HG03354 (cell line): ENCODE data around the gene SH2D4B.
"Not testable (repeated sequence)": the region's sequence is repeated elsewhere in the genome, so short reads cannot be mapped to it uniquely, and the experiment has no call there.

Experiments
- ATAC-seq: cut with Tn5 transposase; IDR thresholded peaks from one replicate; pipeline ENCODE4 v1.9.1; 2021; ENCODE audit warnings: mild to moderate bottlenecking; ENCODE audit not compliant: unreplicated experiment, poor library complexity, severe bottlenecking

Gene SH2D4B

DNA sequence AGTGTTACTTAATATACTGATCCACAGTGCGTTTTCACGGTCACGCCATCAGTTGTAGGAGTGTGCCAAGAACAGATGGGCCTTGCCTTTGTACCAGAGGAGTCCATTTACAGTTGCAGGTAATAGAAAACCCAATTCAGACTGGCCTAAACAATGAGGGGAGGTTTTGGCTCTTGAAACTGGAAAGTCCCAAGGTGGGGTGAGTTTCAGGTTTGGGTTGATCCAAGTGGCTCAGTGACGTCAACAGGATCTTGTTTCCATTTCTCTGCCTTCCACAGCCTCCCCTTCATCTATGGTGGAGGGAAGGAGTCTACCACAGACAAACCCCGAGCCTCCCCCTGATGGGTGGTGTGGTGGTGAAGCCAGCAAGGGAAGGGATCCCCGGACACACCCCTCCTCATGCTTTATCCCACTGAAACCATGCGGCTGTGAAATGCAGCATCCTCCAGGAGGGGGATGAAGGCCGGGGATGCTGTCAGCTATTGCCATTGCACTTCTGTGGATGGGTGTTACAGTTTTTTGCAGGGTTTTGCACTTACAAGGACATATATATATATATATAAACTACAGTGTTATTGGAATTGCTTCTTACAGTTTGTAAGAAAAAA is 14.8 kb upstream of the SH2D4B start:
- ATAC-seq: no peak

DNA sequence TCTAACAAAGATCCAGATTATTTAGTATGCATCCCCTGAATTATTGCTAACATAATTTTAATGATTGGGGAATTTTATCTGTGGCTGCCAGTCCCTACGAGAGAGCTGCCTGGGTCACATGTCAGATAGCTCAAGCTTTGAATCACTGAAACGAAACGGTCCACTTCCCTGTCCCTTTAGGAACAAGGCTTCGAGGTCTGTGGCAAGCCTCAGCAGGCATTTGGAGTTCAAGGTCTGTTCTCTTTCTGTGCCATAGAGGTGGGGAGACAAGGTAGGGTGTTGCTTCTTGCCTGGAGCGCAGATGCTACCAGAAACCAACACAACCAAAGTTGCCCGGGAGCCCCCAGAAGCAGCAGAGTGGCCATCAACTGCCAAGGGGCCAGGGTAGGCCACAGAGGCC is 13.9 kb upstream of the SH2D4B start:
- ATAC-seq: no peak

DNA sequence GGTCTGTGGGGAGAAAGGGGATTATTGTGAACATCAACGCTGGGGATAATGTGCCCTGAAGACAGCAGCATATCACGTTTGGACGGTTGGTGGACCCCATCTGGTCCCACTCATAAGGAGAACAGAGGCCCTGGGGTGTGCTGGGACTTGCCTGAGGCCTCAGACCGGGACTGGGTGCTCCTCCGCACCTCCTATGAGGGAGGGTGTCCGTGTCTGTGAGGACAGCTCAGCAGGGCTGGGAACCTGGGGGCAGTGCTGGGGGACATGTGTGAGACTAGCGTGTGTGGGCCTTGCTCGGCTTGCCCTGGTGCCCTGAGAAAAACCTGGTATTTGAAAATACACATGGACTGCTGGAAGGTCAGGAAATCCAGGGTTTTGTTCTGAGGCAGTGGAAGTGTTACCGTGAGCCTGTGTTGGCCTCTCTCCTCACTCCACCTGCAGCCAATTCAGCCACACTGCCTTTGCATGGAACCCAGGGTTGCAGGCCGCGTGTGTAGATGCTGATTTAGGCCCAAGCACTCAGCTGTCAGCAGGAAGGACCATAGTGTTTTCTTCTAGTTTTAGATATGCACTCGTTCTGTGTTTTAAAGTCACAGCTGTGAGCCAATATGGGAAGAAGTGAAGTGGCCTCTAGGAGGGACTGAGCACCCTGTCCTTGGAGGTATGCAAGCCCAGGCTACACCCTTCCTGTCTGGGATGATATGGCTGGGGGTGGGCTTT is 13.4 kb upstream of the SH2D4B start:
- no peak for ATAC-seq

DNA sequence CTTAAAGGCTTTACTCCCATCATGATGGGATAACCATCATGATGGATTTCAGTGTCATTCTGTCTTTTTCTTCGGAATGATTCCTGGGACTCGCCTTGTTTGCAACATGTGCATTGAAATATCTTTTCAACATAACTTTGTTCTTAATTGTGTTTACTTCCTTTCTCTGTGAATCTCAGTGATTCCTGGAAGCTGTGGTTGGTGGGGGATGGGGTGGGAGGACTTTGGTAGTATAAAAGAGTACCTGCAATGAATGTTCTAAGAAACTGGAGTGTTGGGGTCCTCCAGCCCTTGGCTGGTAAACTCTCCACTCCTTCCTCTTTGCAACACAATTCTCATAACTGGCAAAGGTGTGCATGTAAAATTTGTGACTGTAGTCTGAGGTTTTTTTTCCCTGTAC is 11.5 kb upstream of the SH2D4B start:
- ATAC-seq: no peak

DNA sequence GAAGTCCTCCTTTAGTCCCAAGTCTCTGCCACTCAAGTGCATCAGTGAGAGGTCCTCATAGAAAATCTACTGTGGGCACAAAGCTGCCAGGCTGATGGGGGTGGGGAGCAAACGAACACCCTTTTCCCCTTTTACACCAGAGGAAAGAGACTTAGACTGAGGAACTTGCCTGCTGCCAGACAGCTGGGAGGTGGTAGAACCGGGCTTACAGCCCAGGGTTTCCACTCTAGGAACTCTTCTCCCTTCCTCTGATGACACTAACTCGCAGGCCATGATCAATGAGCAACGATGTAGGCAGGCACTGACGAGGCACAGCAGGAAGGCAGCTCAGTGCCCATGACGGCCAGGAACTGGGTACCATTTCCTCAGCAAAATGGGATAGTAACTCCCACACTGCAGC is 11.0 kb upstream of the SH2D4B start:
- no peak for ATAC-seq

DNA sequence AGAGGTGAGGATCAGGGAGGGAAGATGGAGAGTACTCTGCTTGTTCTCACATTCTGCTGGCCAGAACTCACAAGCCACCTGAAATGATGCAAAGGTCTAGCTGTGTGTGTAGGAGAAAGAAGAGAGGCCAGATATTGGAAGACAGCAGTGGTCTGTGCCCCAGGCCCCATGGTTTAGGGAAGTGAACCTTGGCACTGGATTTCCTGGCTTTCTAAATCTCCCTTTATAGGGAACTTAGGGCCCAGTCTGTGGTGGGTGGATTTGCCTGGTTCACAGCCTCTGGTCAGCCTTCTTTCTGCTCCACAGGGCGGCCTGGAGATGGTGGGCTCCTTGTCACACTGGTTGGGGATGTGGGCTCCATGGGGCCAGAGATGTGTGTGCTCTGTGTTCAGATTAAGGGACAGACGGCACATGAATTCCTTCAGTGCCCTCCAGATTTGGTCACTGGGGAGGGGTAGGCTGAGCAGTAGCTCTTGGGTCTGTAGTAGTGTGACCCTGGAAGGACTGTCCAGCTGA is 9.5 kb upstream of the SH2D4B start:
- no peak for ATAC-seq

DNA sequence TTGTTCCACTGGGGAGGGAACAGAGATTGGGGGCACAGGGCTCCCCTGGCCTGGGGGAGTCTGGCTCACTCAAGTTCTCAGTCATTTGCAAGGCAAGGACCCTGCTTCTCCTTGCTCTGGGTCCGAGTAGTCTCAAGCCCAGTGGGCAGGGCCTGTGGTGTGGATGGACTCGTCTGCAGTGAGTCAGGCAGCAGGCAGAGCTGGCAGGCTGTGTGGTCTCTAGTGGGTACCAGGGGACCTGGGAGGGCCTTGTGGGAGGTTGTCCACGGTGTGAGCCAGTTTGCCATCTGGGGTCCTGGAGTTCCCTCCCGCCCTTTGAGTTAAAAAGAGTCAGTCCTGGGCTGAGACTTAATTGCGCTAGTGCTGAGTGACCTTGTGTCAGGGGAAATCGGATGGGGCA is 8.8 kb upstream of the SH2D4B start:
- no peak for ATAC-seq

DNA sequence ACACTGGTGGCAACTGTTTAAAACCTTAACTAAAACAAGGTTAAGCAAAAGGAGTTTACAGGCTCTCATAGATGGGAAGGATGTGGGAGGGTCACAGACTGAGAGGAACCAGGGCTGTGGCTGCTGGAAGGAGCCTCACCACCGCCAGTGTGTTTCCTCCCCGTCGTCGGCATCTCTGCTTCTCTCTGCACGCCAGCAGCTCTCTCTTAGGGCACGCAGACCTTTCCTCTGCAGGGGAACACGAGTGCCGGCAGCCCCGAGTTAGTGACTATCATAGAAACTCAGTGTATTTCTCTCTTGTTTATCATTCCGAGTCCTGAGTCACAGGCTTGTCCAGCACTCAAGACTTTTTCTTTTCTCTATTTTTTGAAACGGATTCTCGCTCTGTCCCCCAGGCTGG is 8.1 kb upstream of the SH2D4B start:
- ATAC-seq: no peak

DNA sequence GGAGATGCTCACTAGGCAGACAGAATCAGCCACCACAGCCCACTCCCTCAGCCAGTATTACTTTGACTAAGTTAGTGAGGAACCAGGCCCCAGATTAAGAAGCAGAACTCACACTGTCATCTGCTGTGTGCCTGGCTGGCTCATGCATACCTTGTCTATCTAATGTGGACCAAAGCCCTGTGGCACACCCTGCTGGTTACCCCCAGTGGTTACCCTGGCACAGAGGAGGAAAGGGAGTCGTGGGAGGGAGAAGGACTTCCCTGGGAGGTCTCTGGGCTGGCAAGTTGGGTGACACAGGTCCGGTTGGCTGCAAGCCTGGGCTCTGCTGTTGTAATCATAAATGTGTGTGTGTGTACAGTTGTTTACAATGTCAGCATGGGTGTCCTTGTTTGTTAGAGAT is 7.5 kb upstream of the SH2D4B start:
- ATAC-seq: peak; percentile 50

DNA sequence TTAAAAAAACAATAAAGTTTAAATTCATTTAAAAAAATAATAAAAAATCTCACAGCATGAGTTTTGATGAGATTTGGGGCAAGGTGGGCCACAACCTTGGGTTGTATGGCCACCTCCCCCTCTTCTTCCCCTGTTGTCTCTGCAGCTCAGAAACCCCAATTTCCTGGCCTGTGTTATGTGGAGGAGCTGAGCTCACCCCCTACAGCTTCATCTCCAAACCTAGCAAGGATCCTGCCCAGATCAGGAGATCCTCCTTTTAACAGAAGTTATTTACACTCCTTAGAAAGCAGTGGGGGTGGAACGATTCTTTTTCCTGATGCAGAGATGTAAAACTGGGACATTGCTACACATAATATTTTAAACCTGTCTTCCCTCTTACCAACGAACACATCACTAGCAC is 6.9 kb upstream of the SH2D4B start:
- ATAC-seq: no peak

DNA sequence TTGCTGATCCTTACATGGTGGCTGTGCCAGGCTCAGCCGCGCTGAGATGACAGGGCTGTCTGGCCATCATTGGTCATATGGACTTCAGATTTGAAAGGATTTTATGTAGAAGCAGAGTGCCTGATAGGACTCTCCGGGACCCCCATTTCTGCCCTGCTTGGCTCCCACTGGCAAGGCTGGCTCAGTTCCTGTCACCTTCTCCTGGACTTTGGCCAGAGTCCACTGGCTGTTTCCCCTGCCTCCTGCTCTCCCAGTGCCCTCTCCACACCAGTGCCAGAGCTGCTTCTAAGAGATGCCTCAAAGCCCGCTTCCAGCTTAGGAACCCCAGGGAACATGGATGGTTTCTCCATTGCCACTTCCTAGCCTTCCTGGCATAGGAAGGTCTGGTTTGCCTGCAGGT is 5.1 kb upstream of the SH2D4B start:
- no peak for ATAC-seq

DNA sequence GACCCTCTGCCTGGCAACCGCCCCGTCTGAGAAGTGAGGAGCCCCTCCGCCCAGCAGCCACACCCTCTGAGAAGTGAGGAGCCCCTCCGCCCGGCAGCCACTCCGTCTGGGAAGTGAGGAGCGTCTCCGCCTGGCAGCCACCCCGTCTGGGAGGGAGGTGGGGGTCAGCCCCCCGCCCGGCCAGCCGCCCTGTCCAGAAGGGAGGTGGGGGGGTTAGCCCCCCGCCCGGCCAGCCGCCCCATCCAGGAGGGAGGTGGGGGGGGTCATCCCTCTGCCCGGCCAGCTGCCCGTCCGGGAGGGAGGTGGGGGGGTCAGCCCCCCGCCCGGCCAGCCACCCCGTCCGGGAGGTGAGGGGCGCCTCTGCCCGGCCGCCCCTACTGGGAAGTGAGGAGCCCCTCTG is 3.6 kb upstream of the SH2D4B start:
- not testable (repeated sequence) for ATAC-seq

DNA sequence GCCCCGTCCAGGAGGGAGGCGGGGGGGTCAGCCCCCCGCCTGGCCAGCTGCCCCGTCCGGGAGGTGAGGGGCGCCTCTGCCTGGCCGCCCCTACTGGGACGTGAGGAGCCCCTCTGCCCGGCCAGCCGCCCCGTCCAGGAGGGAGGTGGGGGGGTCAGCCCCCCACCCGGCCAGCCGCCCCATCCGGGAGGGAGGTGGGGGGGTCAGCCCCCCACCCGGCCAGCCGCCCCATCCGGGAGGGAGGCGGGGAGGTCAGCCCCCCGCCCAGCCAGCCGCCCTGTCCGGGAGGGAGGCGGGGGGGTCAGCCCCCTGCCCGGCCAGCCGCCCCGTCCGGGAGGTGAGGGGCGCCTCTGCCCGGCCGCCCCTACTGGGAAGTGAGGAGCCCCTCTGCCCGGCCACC is 3.1 kb upstream of the SH2D4B start:
- ATAC-seq: not testable (repeated sequence)

DNA sequence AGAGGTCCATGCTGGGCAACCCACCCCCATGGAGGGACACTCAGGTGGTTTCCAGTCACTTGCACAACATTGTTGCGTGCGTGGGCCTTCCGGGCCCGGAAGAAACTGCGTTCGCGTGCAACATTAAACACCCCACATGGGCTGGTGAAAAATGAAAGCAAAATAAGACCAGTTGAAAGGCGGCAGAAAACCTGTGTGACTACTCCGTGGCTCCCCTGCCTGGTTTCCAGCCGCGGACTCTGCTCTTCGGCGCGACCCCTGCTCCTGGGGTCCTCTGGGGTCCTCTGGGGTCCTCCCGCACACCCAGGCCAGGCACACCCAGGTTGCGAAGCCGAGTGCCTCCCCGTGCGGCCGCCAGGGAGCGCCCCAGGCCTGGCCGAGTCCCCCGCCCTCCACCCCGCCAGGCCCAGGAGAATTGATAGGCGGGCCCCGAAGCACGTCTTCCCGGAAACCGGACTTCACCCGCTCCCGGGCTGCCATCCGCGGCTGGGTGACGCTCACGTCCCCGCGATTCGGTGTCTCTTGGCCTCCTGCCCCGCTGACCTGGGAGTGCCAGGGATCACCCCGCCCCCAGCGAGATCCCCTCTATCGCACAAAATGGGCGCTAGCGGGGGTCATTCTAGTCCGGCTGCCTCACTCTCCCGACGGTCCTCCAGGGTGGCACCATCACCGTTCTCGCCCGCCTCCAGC is 1.9 kb upstream of the SH2D4B start:
- peak; percentile 85 for ATAC-seq

DNA sequence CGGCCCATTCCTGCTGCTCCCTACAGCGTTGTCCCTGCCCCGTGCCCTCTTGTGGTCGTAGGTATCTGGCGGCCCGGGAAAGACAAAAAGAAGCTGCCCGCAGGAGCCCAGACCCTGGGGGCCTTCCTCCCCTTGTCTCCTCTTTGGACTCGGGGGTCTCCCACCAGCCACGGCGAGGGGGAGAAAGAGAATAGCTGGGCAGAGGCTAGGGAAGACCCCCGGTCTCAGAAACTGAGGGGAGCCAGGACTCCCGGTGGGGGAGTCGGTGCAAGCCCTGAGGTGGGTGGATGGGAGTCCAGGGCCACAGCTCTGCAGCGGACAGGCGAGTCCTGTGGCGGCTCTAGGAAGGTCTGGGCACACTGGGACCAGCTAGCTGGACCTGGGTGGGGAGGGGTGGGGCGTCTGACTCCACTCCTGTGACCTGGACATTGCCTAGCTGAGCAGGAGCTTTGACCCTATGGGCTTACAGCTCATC is 1.3 kb upstream of the SH2D4B start:
- ATAC-seq: no peak

DNA sequence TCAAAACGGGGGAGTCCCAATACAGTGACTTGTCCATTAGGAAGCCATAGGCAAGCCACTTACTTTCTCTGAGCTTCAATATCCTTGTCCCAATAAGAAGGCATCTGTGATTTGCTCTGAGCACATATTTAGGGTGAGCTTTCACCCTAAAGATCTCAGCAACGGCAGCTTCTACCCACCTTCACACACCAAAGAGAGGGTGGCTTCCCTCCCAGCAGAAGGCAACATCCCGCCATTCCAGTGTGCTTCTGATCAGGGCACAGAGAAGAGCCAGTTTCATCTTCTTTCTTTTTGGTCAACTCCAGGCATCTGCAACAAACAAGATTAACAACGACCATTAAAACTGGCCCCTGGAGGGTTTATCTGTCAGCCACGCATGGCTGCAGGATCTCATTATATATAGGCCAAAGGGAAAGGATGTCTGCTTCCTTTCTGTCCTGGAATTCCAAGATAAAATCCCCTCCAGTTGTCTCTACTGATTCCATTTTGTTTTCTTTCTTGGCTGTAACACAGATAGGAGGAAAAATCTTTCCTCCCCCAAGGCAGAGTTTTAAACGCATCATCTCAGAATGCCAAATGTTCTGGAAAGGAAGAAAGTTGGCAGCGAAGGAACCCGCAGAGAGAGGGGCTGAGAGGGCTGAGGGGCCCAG is 491 bp upstream of the SH2D4B start:
- ATAC-seq: no peak

DNA sequence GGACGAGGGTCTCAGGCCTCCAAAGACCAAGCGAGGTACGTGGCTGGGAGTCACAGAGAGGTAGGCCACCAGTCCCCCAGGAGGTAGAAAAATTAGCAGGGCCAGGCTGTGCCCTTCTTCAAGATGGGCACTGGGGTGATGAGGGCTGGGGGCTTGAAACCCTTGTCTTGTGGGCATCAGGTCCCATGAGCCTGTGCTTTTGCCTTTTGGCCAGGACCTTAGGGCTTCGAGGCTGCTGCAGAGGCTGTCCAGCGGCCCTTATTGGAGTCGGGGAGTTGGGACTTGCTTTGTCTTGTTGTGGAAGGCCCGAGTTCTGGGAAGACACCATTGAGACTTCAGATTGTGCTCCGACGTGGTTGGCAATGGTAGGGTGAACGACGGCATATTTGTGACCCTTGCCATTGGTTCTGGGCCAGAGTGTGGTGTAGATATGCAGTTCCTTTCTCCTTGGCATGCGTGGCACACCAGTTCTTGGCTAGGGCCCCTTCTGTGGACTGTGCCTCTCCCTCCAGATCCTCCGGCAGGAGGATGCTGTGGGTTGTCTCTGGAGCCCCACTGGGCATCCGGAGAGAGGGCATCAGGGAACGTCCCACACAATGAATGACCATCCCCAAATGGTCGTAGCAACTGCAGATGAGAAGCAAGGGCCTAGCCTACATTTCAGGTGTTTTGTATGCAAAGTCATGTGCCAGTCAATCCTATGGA is 931 bp downstream of the SH2D4B start:
- no peak for ATAC-seq

DNA sequence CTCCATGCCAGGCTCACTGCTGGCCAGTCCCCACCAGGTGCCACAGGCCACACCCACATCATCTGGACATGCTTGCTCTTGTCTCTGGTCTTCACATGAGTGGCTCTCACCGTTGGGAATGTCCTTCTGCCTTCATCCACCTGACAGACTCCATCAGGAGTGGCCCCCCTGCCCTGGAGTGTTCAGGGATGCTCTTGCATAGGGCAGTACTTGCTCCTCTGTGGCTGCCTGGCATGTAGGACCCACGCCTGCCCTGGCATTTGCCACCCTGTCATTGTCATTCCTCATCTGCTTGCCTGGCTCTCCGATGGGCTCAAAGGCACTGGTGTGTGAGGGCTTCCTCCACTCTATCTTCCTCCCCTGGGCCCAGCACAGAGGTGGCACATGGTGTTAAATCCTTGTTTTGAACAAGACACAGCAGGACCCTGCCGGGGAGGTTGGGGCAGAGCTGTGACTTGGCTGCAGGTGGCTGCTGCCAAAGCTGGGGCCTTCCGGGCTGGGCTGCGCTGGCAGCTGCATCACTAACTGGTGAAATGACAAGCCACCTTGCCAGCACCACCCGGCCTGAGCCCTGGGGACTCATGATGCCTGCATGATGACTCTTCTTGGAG is 1.8 kb downstream of the SH2D4B start:
- no peak for ATAC-seq

DNA sequence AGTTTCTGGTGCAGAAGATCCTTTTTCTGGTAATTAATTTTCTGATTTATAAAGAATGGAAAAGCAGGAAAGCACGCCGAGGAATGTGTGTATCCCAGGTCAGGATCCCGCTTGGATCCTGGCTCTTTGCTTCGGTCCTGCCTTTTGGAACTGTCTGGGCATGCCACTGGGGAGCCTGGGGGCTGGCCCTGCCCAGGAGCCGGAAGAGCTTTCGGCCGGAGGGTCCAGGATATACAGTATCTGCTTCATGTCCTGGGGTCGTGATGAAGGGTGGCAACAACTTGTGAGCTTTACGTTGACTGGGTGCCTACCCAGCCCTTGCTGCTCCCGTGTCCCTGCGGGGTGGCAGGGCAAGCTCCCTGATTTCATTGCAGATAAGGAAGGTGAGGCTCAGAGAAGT is 2.4 kb downstream of the SH2D4B start:
- ATAC-seq: no peak

DNA sequence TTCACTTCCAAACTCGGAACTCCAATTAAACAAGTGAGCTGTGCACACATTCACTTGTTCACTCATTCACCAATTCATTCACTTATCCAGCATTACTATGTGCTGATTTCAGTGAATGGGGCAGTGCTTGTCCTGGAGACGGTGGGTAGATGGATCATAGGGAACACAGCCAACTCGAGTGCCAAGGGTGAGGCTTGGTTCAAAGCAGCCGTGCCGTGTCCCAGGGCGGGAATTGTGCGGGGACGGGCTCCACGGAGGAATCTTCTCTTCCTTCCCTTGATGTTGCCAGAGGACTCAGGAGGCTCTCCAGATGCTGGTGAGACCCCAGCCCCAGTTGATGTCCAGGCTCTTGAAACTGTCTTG is 2.9 kb downstream of the SH2D4B start:
- no peak for ATAC-seq
